Panc1 (cell line): Measurements from ENCODE around the gene ATXN10. TPM values are rescaled to one million over a fixed set of nuclear protein-coding genes. Genes with fewer than 3 reads are reported as not detected.

Source experiments
- ATAC-seq: fragments of 200-7000 bp; cut with Tn5 transposase; 2 replicates; pipeline ENCODE4 v1.9.1; 2020; ENCODE audit warnings: mild to moderate bottlenecking, moderate library complexity
- BruUV-seq: library from RNA; stranded (reverse); fragments of 400-500 nt; replicated peaks from 2 replicates; lab custom pipeline; 2021; lab: Mats Ljungman, UMichigan
- CTCF ChIA-PET: fragments of 300-600 bp; sonication (Branson Sonifier 250); formaldehyde crosslinking; loops from one replicate; lab custom pipeline; 2022; ENCODE audit warnings: antibody characterized with exemption; lab: Charles Lee
- POLR2A ChIA-PET: fragments of 300-600 bp; sonication (Branson Sonifier 250); formaldehyde crosslinking; loops from one replicate; lab custom pipeline; 2022; ENCODE audit warnings: antibody characterized with exemption; lab: Charles Lee
- DNase-seq: peaks from one replicate; pipeline ENCODE4 v3.0.0-alpha.2; 2010; ENCODE audit warnings: low read depth, low spot score
- H3K27ac ChIP-seq: 2 replicates; pipeline ENCODE4 v1.5.1; 2011; ENCODE audit warnings: mild to moderate bottlenecking, low read length, inconsistent platforms
- H3K27me3 ChIP-seq: fragments of 200-500 bp; sonication (Bioruptor generic); 2 replicates; pipeline ENCODE4 v1.6.0; 2014; ENCODE audit warnings: low read length, inconsistent platforms; ENCODE audit not compliant: control insufficient read depth, insufficient read depth
- H3K36me3 ChIP-seq: fragments of 200-500 bp; sonication (Bioruptor generic); 2 replicates; pipeline ENCODE4 v1.5.1; 2014; ENCODE audit warnings: inconsistent platforms, mild to moderate bottlenecking, low read length, moderate library complexity; ENCODE audit not compliant: control insufficient read depth, insufficient read depth
- H3K4me1 ChIP-seq: 2 replicates; pipeline ENCODE4 v1.5.1; 2011; ENCODE audit warnings: inconsistent platforms, mild to moderate bottlenecking, low read length, moderate library complexity; ENCODE audit not compliant: control insufficient read depth, insufficient read depth
- H3K4me3 ChIP-seq, 2 experiments: 2 replicates each; pipeline ENCODE4 v1.5.1; 2011 to 2012; ENCODE audit warnings: low read depth in 2 of 2, low read length in 2 of 2, mild to moderate bottlenecking in 2 of 2, inconsistent platforms in 1 of 2, moderate library complexity in 1 of 2
- H3K9me3 ChIP-seq: fragments of 200-500 bp; sonication (Bioruptor generic); 2 replicates; pipeline ENCODE4 v1.5.1; 2014; ENCODE audit warnings: low read depth, mild to moderate bottlenecking, inconsistent platforms, low read length, moderate library complexity; ENCODE audit not compliant: control insufficient read depth, insufficient read depth
- POLR2AphosphoS5 ChIP-seq: IDR thresholded peaks from 2 replicates; pipeline ENCODE4 v1.6.1; 2012; ENCODE audit warnings: mild to moderate bottlenecking, low read depth, low read length, moderate library complexity
- SIN3A ChIP-seq: IDR thresholded peaks from 2 replicates; pipeline ENCODE4 v1.6.1; 2012; ENCODE audit warnings: low read depth, mild to moderate bottlenecking, low read length, moderate library complexity, borderline replicate concordance; ENCODE audit not compliant: insufficient read depth
- TCF7L2 ChIP-seq: IDR thresholded peaks from 2 replicates; pipeline ENCODE4 v1.6.1; 2011; ENCODE audit warnings: mild to moderate bottlenecking, low read depth, low read length, inconsistent platforms
- in situ Hi-C: cut with HindIII; loops from 2 replicates; pipeline ENCODE4 v1.10.0; 2016; ENCODE audit warnings: low sequenced_read_pairs, low pct_unique_long_range_greater_than_20kb
- intact Hi-C: fragments of 100-400 bp; cut with micrococcal nuclease; formaldehyde crosslinking; loops from one replicate; pipeline ENCODE4 v1.10.0; 2022; ENCODE audit not compliant: unreplicated experiment
- total RNA-seq: library from RNA; stranded (reverse); gene quantifications from one replicate; pipeline ENCODE4 v1.2.1, GENCODE V29; 2021; ENCODE audit not compliant: unreplicated experiment
- TF ChIP-seq, protein P1 (sequence below), 2 experiments: IDR thresholded peaks; 2 replicates each; pipeline ENCODE4 v1.6.1; 2011 to 2012; ENCODE audit warnings: low read depth in 2 of 2, control low read depth in 1 of 2, low read length in 1 of 2, mild to moderate bottlenecking in 1 of 2, moderate library complexity in 1 of 2; ENCODE audit not compliant: insufficient read depth in 1 of 2
- TF ChIP-seq, protein P2 (sequence below): fragments of 450-650 bp; IDR thresholded peaks from 2 replicates; pipeline ENCODE4 v1.5.1; 2017; ENCODE audit warnings: mild to moderate bottlenecking

Gene ATXN10
- total RNA-seq, 1 experiment from 2014 or later = 184 TPM

DNA sequence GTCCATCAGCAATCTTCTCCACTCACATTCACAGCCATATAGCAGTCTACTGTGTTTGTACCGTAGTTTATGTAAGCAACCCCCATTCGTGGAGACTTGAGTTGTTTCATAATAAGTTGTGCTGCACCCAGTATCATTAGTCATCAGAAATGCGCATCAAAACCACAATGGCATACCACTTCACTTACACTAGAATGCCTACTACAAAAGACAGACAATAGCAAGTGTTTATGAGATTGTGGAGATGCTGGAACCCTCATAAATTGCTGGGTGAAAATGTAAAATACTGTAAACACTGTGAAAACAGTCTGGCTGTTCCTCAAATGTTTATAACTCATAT is 133.3 kb downstream of the ATXN10 start:
- no peaks in the 10 kb centered on the region; the same call in 1 of the 2 replicates for H3K36me3 ChIP-seq
- no peak overlapping the region for H3K27ac ChIP-seq
- DNase-seq = peak; percentile 67
- H3K9me3 ChIP-seq = no peaks in the 10 kb centered on the region
- H3K4me1 ChIP-seq = no peaks in the 10 kb centered on the region; the same call in 1 of the 2 replicates
- no TSS peak for BruUV-seq
- H3K4me3 ChIP-seq = no peak overlapping the region
- TF ChIP-seq POLR2AphosphoS5 (no peak), SIN3A (no peak), TCF7L2 (no peak)
- TF ChIP-seq, protein P1, sequence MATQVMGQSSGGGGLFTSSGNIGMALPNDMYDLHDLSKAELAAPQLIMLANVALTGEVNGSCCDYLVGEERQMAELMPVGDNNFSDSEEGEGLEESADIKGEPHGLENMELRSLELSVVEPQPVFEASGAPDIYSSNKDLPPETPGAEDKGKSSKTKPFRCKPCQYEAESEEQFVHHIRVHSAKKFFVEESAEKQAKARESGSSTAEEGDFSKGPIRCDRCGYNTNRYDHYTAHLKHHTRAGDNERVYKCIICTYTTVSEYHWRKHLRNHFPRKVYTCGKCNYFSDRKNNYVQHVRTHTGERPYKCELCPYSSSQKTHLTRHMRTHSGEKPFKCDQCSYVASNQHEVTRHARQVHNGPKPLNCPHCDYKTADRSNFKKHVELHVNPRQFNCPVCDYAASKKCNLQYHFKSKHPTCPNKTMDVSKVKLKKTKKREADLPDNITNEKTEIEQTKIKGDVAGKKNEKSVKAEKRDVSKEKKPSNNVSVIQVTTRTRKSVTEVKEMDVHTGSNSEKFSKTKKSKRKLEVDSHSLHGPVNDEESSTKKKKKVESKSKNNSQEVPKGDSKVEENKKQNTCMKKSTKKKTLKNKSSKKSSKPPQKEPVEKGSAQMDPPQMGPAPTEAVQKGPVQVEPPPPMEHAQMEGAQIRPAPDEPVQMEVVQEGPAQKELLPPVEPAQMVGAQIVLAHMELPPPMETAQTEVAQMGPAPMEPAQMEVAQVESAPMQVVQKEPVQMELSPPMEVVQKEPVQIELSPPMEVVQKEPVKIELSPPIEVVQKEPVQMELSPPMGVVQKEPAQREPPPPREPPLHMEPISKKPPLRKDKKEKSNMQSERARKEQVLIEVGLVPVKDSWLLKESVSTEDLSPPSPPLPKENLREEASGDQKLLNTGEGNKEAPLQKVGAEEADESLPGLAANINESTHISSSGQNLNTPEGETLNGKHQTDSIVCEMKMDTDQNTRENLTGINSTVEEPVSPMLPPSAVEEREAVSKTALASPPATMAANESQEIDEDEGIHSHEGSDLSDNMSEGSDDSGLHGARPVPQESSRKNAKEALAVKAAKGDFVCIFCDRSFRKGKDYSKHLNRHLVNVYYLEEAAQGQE (IDR thresholded peaks at IDR 0.05; ENCODE audit: insufficient read depth in 1 of 2, low read depth in 2 of 2, low read length in 1 of 2) = no peak
- TF ChIP-seq, protein P2, sequence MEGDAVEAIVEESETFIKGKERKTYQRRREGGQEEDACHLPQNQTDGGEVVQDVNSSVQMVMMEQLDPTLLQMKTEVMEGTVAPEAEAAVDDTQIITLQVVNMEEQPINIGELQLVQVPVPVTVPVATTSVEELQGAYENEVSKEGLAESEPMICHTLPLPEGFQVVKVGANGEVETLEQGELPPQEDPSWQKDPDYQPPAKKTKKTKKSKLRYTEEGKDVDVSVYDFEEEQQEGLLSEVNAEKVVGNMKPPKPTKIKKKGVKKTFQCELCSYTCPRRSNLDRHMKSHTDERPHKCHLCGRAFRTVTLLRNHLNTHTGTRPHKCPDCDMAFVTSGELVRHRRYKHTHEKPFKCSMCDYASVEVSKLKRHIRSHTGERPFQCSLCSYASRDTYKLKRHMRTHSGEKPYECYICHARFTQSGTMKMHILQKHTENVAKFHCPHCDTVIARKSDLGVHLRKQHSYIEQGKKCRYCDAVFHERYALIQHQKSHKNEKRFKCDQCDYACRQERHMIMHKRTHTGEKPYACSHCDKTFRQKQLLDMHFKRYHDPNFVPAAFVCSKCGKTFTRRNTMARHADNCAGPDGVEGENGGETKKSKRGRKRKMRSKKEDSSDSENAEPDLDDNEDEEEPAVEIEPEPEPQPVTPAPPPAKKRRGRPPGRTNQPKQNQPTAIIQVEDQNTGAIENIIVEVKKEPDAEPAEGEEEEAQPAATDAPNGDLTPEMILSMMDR = no peak
- intact Hi-C loops (no loop called here), in situ Hi-C loops (no loop called here)
- ChIA-PET CTCF (no interaction called here), POLR2A (no interaction called here)
- H3K27me3 ChIP-seq = no peaks in the 10 kb centered on the region
- ATAC-seq = peak; percentile 88

DNA sequence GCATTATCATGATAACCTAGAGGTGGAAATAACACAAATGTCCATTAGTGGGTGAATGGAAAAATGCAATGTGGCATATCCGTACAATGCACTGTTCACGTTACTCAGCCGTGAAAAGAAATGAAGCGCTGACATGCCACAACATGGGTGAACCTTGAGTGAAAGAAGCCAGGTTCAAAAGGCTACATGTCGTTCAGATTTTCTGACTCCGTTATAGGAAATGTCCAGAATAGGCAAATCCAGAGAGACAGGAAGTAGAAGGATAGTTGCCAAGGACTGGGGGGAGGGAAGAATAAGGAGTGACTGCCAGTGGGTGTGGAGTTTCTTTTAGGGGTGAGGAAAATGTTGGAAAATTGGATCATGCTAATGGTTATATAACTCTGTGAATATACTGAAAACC is 133.8 kb downstream of the ATXN10 start:
- DNase-seq (no peak), ATAC-seq (no peak)
- BruUV-seq = no TSS peak
- intact Hi-C loops (no loop called here), in situ Hi-C loops (no loop called here)
- Histone ChIP-seq H3K27me3 (no peaks in the 10 kb centered on the region), H3K27ac (no peak overlapping the region), H3K4me3 (no peak overlapping the region), H3K4me1 (no peaks in the 10 kb centered on the region; the same call in 1 of the 2 replicates), H3K36me3 (no peaks in the 10 kb centered on the region; the same call in 1 of the 2 replicates), H3K9me3 (no peaks in the 10 kb centered on the region)
- TF ChIP-seq POLR2AphosphoS5 (no peak), SIN3A (no peak), TCF7L2 (no peak)
- TF ChIP-seq, protein P2 = no peak
- TF ChIP-seq, protein P1 (IDR thresholded peaks at IDR 0.05; ENCODE audit: insufficient read depth in 1 of 2, low read depth in 2 of 2, low read length in 1 of 2) = no peak
- ChIA-PET POLR2A (no interaction called here), CTCF (no interaction called here)
